Prostate gland (tissue), 2 donors: ENCODE data around the gene CLPTM1.

Source experiments
- CTCF ChIP-seq, 4 experiments: fragments of 200-600 bp in 2 of 4; fragments of 450-650 bp in 2 of 4; sonication (generic) in 2 of 4; IDR thresholded peaks; 1 replicate in 3 of 4; 2 replicates in 1 of 4; pipeline ENCODE4 v1.5.1; 2016 to 2019; ENCODE audit warnings: antibody characterized with exemption in 4 of 4, mild to moderate bottlenecking in 2 of 4, moderate library complexity in 2 of 4
- POLR2A ChIP-seq: fragments of 450-650 bp; IDR thresholded peaks from one replicate; pipeline ENCODE4 v1.6.1; 2016; ENCODE audit warnings: antibody characterized with exemption, mild to moderate bottlenecking

GRCh38 chr19:44948763-44949374 is 6.3 kb upstream of the CLPTM1 start:
- TF ChIP-seq POLR2A (no peak), CTCF (IDR thresholded peaks at IDR 0.05) (no peak)
